Daoy (cell line): Measurements from ENCODE around the gene AQP1. TPM values are rescaled to one million over a fixed set of nuclear protein-coding genes. Genes with fewer than 3 reads are reported as not detected.
A peak's percentile ranks its signal among the peaks of the same experiment; 100 is the strongest.

Experiments
- DNase-seq: peaks from one replicate; pipeline ENCODE4 v3.0.0-alpha.2; 2015; ENCODE audit warnings: low read depth
- total RNA-seq: library from RNA; depleted of rRNA; stranded (reverse); fragments of >200 nt; shearing (Covaris generic); gene quantifications from 2 replicates; pipeline ENCODE4 v1.2.3, GENCODE V29; 2014

The AQP1 gene
- total RNA-seq, 1 experiment from 2014 or later = 1.6 TPM

DNA sequence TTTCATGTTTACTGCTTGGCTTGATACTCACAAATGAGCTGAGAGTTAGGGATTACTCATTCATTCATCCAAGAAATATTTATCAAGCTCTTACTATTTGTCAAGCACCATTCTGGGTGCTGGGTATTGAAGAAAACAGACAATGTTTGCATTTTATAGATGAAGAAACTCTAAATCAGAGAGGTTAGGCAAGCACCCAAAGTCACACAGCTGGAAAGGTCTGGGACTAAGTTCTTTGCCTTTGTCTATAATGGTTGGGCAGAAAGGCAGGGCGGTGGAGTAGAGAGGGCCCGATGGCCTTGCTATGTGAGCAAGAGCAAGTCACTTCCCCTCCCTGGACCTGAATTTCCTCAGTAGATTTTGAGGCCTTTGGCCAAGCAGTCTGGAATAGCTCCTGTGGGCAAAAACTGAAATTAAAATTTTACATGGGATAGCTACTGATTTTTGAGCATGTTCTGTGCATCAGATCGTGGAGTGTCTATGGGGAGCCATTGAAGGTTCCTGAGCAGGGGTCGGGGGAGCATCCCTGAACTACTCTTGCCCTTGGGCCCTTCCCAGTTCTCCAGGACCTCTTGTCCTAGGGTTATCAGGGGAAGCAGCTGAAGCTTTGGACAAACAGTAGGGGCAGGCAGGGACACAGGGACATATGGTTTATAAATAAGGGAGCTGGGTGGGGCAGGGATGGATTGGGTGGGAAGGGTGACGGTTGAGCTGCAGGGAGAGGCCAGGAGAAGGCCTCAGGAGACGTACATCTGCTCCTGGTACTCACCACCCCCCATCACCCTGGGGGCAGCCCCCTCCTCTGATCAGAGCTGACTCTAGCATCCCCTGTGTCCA lies 23.3 kb downstream of the AQP1 start:
- DNase-seq = no peak

DNA sequence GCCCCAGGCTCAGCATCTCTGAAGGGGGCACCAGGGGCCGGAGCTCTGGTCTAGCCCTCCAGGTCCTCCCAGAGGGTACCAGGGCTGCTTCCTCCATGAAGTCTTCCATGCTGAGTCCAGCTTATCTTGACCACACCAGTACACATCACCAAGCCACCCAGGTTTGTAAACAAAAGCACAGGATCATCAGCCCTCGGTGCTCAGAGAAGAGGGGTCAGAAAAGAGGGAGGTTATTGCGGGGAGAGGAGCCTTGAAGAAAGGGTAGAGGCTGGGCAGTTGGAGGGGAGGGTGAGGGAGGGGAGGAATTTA lies 23.9 kb downstream of the AQP1 start:
- no peak for DNase-seq

DNA sequence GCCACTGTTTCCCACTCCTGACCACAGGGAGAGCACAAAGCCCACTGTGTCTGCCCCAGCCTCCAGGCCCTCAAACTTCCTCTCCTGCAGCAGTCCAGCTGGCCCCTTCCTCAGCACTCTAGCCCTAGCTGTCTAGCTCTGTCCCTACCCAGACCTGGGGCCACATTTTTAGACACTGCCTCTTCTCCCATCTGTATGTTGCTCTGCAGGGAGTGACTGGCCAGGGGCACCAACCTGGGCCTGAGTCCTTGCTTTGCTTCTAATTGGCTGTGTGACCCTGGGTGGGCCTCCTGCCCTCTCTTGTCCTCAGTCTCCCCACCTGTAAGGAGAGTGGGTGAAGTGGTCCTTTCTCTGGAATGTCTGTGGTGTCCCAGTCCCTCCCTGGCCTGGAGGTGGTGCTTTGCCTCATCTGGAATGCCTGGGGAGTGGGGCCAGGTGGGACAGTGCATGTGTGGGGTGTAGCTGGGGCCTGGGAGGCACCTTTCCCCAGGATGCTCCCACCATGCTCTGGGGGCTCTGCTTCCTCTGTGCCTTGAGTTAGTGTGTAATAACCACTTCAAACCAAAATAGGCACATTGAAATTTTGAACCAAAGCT lies 25.1 kb downstream of the AQP1 start:
- DNase-seq = no peak

DNA sequence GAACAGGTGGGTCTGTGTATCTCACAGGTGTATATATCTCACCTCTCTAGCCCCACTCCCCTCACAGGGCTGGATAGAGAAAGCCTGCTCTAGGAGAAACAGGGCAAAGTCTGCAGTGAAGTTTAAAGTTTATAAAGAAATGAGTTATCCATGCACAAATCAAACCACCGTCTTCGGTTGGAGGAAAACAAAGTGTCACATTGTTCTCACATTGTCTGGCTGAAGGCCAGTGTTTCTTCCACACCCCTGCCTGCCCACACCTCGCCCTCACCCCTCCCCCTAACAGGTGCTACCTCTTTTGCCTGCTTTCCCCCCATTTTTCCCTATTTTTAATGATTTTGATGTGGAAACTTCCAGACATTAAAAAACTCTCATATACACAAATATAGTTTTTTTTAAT lies 25.8 kb downstream of the AQP1 start:
- no peak for DNase-seq

DNA sequence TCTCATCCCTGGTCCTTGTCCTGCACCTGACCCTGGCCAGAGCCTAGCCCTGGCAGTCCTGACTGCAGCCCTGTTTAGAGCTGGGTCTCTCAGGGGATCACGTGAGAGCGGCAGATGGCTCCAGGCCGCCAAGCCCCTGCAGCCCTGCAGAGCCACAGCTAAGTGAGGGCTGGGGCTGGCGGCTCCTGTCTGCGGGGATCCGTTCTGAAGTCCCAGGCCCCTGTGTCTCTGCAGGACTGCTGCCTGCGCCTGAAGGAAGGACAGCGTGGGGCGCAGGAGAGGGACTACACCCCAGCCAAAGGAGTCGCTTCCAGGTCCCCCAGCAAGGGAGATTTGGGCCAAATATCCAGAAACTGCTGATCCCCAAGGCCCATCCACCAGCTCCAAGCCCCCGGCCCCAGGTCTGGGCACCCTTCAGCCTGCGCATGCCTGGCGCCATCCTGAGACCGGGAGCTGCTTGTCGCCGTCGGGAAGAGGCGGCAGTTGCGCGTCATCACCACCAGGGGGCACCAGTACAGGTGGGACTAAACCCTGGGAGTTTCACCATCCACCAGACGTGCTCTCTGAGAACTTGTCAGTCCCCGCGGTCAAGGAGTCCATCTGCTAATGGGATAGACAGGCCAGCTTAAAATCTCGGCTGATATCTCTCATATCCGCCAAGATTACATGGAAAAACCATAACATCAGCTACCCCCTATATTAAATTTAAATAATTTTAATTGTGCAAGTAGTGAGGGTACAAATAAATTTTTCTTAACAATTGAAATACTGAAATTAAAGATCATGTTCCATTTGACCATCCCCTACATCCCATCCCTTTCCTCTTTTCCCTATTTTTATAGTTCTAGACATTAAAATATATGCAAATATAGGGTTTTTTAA lies 27.0 kb downstream of the AQP1 start:
- peak; percentile 93 for DNase-seq

DNA sequence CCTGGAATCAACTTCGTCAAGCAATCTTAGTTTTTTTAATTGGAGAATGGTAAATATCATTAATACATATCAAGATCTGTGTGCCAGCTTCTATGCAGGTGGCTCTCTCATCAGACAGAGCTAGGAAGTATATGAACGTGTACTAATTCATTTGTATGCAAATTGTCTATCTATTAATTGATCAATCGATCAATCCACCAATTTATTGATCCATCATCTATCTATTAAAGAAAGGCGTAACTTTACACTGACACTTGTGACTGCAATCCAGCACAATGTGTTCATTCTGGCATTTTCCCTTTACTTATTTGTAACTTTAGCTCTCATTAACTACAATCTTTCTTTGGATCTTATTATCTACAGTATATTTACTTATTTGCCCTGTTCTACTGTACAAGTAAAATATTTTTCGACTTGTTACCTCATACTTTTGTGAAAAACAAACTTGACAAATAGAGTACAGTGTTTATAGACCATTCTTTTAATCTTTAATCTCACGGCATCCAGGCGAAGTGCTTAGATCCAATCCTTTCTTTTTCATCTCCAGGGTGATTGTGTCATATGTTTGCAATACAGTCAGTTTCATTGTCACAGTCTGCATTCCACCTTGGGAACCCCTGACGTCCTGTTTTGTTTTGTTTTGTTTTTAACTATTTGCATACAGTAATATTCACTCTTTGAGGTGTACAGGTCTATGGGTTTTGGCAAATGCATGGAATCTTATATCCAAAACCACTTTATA lies 30.1 kb downstream of the AQP1 start:
- DNase-seq = no peak

DNA sequence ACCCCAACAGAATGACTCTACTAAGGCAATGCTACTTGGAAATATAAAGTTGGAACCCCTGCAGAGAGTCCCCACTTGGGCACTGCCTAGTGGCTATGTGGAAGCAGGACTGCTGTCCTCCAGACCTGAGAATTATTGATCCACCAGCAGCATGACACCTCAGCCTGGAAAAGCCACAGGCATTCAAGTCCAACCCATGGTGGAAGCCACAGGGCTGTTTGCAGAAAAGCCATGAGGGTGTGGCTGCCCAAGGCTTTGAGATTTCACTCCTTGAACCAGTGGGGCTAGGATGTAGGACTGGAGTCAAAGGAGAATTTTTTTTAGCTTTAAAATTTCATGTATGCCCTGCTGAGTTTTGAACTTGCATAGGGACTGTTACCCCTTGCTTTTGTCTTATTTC lies 38.5 kb downstream of the AQP1 start:
- DNase-seq = no peak

DNA sequence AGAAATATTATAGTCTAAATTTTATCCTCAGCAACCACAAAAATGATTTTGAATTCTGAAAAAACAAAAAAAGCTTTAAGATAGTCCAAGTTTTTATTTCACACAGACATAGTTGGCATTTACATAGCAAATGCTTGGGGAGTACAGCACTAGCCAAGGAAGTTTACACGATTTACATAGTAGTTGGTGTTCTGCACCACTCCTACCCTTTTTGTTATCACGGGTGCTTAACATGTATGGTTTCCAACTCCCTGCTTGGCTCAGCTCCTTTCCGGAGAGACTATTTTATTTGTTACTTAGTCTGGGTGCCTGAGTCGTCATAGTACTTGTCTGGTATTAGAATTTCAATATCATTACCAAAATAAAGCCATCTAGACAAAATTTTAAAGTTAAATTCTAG lies 43.3 kb downstream of the AQP1 start:
- DNase-seq = no peak

DNA sequence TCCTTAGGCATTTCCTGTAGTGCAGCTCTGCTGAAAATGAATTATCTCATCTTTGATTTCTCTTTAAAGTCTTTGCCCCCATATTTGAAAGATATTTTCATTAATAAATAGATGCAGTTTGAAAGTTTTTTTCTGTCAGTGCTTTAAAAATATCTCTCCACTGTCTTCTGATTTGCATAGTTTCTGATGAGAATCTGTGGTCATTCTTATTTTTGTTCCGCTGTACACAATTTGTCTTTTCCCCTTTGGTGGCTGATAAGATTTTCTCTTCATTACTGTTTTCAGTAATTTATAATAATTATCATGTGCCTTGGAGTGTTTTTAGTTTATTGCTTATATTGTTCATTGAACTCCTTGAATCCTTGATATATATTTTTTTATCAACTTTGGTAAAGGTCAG lies 45.1 kb downstream of the AQP1 start:
- no peak for DNase-seq

DNA sequence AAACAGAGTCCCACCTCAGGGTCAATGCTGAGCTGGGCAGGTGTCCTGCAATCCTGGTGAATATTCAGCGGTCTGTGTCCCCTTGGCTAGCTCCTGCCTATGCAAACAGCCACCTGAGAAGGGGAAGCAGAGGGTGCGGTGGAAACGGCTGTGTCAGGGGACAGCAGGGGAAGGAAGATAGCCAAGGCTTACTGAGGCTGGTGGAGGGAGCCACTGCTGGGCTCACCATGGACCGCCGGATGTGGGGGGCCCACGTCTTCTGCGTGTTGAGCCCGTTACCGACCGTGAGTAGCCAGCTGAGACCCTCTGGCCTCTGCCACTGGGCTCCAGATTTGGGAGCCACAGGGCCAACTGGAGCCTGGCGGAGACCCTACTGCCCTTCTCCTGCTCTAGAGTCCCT lies 52.2 kb downstream of the AQP1 start, which contains the start of gene GHRHR:
TSS of gene GHRHR (plus strand) at position 112 of the 400 bp plus-strand sequence. CDS start at position 228, 116 bp downstream.
- no peak for DNase-seq

DNA sequence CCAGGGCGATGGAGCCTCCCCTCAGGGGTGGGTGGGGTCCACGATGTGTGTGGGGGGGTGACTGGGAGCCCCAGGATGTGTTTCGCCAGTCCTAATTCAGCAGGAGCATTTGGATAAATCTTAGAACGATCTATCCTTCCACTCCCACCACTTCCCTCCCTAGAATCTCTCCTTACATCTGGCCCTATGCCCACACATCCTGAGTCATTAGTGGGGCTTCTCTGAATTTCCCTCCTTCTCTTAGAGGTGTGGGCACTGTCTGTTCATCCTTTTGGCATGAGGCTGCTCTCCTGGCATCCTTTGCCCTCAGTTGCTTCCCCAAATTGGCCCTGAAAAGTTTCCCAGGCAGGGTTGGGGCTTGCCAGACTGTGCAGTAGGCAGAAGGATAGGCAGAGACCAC lies 53.7 kb downstream of the AQP1 start:
- peak; percentile 67 for DNase-seq

DNA sequence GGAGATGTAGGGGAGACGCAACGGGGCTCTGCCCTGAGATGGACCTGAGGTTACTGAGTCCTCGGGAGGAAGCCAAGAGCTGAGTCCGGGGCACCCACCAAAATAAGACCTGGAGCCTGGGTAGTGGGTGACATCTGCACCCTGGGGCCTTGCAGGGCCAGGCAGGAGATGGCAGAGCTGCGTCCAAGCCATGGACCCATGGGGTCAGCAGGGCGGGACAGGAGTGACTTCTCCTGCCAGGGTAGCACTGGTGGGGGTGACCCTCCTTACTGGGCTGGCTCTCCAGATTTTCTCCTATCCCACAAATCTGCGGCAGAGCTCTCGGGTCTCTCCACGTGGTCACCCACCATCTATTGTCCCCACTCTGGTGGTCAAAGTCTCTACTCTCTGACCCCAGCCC lies 54.2 kb downstream of the AQP1 start:
- no peak for DNase-seq

DNA sequence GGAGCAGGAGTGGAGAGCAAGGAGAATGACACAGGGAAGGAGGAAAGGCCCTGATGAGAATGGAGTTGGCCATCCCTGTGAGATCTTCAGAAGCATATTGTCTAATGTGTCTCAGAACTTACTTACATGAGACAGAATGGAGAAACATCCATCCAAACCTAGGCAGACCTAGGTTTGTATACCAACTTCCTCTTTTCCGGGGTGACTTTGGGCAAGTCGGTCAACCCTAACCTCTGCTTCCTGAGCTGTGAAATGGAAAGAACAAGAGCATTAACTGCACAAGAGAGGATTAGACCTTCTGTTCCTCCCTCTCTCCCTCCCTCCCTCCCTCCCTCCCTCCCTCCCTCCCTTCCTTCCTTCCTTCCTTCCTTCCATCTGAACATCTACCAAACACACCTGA lies 56.6 kb downstream of the AQP1 start:
- DNase-seq = no peak

DNA sequence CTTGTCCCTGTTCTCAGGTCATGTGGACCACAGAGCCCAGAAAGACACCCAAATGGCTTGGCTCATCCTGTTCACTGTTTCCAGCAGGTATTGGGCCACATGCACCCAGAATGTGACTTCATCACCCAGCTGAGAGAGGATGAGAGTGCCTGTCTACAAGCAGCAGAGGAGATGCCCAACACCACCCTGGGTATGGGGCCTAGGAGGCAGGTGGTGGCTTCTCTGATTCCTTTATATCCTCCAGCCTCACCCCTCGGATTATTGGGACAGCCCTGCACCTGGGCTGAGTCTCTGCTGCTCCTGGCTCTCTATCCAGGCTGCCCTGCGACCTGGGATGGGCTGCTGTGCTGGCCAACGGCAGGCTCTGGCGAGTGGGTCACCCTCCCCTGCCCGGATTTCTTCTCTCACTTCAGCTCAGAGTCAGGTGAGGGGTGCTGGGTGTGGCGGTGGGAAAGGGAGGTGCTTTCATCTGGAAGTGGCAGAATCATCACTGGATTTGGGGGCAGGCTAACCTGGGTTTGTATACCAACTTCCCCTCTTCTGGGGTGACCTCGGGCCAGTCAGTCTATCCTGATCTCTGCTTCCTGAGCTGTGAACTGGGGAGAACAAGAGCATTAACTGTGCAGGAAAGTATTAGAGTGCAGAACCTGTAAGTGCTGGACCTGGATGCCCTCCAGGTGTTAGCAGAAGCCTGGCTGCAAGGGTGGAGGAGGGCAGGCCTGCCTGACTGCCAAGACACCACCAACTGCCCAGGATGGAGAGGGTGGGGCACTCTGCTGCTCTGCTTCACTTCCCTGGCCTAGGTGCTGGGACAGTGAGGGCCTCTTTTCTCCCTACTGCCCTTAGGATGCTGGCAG lies 57.3 kb downstream of the AQP1 start:
- no peak for DNase-seq

DNA sequence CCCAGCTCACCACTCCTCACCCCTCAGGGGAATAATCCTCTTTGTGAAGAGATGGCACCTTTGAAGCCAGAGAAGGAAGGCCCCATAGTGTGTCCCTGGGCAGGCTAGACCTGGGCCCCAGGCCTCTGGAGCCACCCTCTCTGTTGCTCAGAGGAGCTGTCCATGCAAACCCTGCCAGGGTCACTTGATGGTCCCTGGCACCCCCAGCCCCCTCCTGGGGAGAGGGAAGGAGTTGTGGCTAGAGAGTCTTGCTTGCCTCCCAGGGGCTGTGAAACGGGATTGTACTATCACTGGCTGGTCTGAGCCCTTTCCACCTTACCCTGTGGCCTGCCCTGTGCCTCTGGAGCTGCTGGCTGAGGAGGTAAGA lies 57.9 kb downstream of the AQP1 start:
- DNase-seq = no peak

DNA sequence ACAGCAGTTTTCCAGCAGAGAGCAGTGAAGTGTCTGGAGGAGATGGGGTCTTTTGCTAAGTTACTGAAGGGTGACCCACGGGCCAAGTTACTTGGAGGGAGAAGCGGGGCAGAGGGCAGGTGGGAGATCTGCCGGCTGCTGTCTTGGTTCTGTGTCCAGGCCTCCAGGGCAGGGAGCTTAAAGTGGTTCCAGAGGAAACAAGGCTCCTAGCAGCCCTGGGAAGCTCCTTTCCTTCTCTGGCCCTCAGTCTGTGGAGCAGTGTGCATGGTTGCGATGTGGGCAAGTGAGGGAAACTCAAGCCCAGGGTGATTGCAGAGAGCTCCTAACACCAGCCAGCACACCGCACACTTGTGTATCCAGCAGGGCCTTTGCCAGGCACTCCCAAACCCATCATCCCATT lies 58.4 kb downstream of the AQP1 start:
- DNase-seq = no peak

DNA sequence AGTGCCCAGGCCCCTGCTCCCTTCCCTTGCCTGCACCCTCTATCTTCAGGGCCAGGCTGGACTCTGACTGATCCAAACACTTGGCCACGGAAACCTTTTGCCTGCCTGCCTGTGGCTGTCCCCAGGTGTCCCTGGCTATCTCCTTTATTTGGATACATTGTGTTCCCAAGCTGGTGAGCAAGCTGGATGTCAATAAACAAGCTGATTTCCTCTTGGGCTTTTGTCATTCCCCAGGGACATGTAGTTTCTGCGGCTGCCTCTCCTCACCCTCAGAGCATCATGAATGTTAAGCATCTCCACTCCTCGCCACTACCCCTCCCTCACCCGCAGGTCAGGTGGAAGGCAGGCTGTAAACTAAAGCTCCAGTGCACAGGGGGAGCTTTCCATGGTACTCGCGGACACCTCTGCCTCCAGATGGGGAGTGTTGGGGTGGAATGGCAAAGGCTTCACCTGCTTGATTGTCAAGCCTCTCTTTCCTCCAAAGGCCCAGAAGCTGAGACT lies 59.0 kb downstream of the AQP1 start:
- no peak for DNase-seq

DNA sequence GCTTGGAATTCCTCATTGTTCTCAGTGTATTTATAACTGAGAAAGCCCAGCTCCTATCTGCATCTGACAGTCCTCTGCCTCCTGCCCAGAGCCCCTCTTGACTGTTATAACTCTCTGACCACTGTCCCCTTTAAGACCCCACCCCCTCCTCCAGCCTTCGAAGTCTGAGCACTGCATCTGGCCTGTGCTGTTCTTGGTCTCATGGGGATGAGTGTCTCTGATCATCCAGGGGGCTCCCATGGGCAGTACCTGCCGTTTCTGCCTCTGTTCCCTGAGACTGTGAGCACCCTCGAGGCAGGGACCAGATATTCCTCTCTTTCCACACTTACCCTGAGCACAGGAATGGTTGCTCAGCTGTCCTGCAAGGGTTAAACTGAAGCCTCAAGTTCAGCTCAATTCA lies 59.8 kb downstream of the AQP1 start:
- DNase-seq = no peak

DNA sequence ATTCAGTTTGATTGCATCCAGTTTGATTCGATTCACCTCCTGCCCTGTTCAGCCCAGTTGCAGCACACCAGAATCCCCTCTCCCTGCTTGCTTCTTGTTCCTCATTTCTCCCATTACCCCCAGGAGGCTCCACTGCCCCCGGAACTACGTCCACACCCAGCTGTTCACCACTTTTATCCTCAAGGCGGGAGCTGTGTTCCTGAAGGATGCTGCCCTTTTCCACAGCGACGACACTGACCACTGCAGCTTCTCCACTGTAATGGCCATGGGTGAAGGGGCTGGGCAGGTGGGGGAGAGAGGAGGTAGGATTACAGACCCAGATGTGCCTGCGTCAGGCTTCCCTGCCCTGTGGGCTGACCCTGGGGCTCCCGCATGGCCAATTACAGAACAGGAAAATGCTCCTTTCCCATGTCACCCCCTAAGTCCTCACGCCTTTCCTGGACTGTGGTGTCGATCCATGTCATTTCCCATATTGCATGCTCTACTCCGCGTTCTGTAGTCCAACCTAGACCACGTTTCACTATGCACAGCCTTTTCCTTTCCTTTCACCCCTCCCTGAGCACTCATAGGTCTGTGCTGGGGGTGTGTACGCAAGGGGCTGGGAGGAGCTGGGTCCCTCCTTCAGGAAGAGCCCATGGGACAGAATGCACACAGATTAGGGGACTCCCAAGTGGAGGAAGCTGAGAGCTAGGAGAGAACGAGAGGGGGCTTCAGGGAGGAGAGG lies 60.3 kb downstream of the AQP1 start:
- no peak for DNase-seq

DNA sequence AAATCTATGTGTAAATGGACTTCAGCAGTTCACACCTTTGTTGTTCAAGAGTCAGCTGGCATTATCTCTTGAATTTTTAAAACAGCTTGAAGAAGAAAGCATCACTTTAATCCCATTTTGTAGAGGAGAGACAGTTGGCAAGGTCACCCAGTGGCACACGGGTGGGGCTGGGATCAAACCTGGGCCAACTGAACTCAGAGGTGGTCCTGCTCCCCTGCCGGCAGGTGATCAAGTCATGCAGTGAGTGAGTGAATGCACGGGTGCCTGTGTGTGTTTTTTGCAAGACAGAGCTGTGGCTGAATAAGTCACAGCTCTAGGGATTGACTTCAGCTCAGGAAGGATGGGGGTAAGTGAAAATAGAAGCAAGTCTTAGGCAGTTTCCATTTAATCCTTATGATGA lies 61.6 kb downstream of the AQP1 start:
- DNase-seq = no peak
